SK-N-SH treated with all-trans-retinoic acid at 6 μM for 48 hours (cell line): ENCODE data around the gene TIMP2.
A peak's percentile ranks its signal among the peaks of the same experiment; 100 is the strongest.
"Not testable (repeated sequence)": the region's sequence is repeated elsewhere in the genome, so short reads cannot be mapped to it uniquely, and the experiment has no call there.

Experiments
- ATAC-seq: fragments of 200-7000 bp; cut with Tn5 transposase; 3 replicates; pipeline ENCODE4 v1.9.1; 2020; ENCODE audit warnings: mild to moderate bottlenecking, moderate library complexity
- ARNTL ChIP-seq: fragments of 450-650 bp; formaldehyde crosslinking; IDR thresholded peaks from 2 replicates; pipeline ENCODE4 v1.5.0; 2020; ENCODE audit warnings: low read depth, mild to moderate bottlenecking, moderate library complexity, borderline replicate concordance
- BACH2 ChIP-seq: fragments of 250-450 bp; sonication (Bioruptor Pico); IDR thresholded peaks from 2 replicates; pipeline ENCODE4 v1.9.0; 2021; ENCODE audit warnings: mild to moderate bottlenecking, borderline replicate concordance
- CSDC2 ChIP-seq: fragments of 250-450 bp; sonication (Bioruptor Pico); IDR thresholded peaks from 2 replicates; pipeline ENCODE4 v1.5.0; 2020; ENCODE audit warnings: mild to moderate bottlenecking, moderate library complexity
- CSRNP3 ChIP-seq: fragments of 250-450 bp; sonication (Bioruptor Pico); IDR thresholded peaks from 2 replicates; pipeline ENCODE4 v1.5.1; 2021; ENCODE audit warnings: mild to moderate bottlenecking, moderate library complexity
- ESRRG ChIP-seq: fragments of 250-450 bp; sonication (Bioruptor Pico); IDR thresholded peaks from 2 replicates; pipeline ENCODE4 v1.6.1; 2021; ENCODE audit warnings: mild to moderate bottlenecking
- GLIS3 ChIP-seq: fragments of 250-450 bp; sonication (Bioruptor Pico); IDR thresholded peaks from 2 replicates; pipeline ENCODE4 v1.5.0; 2020; ENCODE audit warnings: mild to moderate bottlenecking, moderate library complexity
- PATZ1 ChIP-seq: fragments of 250-450 bp; sonication (Bioruptor Pico); IDR thresholded peaks from 2 replicates; pipeline ENCODE4 v1.8.0; 2020; ENCODE audit warnings: mild to moderate bottlenecking, moderate library complexity, borderline replicate concordance
- POU6F1 ChIP-seq: fragments of 250-450 bp; sonication (Bioruptor Pico); IDR thresholded peaks from 2 replicates; pipeline ENCODE4 v1.8.0; 2021; ENCODE audit warnings: low read depth, mild to moderate bottlenecking, moderate library complexity, borderline replicate concordance
- PPARA ChIP-seq: fragments of 250-450 bp; sonication (Bioruptor Pico); IDR thresholded peaks from 2 replicates; pipeline ENCODE4 v1.5.0; 2020; ENCODE audit warnings: mild to moderate bottlenecking, borderline replicate concordance
- RARB ChIP-seq: fragments of 250-450 bp; sonication (Bioruptor Pico); IDR thresholded peaks from 2 replicates; pipeline ENCODE4 v1.8.0; 2021; ENCODE audit warnings: mild to moderate bottlenecking, moderate library complexity
- SNAI2 ChIP-seq: fragments of 250-450 bp; sonication (Bioruptor Pico); IDR thresholded peaks from 2 replicates; pipeline ENCODE4 v1.5.0; 2020; ENCODE audit warnings: mild to moderate bottlenecking, moderate library complexity
- TCF4 ChIP-seq: fragments of 250-450 bp; sonication (Bioruptor Pico); IDR thresholded peaks from 2 replicates; pipeline ENCODE4 v1.8.0; 2021; ENCODE audit warnings: mild to moderate bottlenecking, moderate library complexity, borderline replicate concordance
- TOX ChIP-seq: fragments of 250-450 bp; sonication (Bioruptor Pico); IDR thresholded peaks from 2 replicates; pipeline ENCODE4 v1.8.0; 2021; ENCODE audit warnings: mild to moderate bottlenecking, moderate library complexity, borderline replicate concordance
- TSHZ2 ChIP-seq: fragments of 250-450 bp; sonication (Bioruptor Pico); IDR thresholded peaks from 2 replicates; pipeline ENCODE4 v1.5.0; 2020; ENCODE audit warnings: mild to moderate bottlenecking, moderate library complexity
- ZC3H10 ChIP-seq: fragments of 250-450 bp; sonication (Bioruptor Pico); IDR thresholded peaks from 2 replicates; pipeline ENCODE4 v1.5.1; 2021; ENCODE audit warnings: mild to moderate bottlenecking, moderate library complexity
- ZFP3 ChIP-seq: fragments of 250-450 bp; sonication (Bioruptor Pico); IDR thresholded peaks from 2 replicates; pipeline ENCODE4 v1.5.0; 2020; ENCODE audit warnings: mild to moderate bottlenecking, moderate library complexity
- ZFP30 ChIP-seq: fragments of 450-650 bp; formaldehyde crosslinking; IDR thresholded peaks from 2 replicates; pipeline ENCODE4 v1.5.0; 2022; ENCODE audit warnings: mild to moderate bottlenecking, moderate library complexity
- ZNF565 ChIP-seq: fragments of 450-650 bp; formaldehyde crosslinking; conservative IDR thresholded peaks from 2 replicates; pipeline ENCODE4 v1.5.0; 2020; ENCODE audit warnings: low read depth, mild to moderate bottlenecking, moderate library complexity
- ZNF8 ChIP-seq: fragments of 450-650 bp; formaldehyde crosslinking; IDR thresholded peaks from 2 replicates; pipeline ENCODE4 v1.5.0; 2020; ENCODE audit warnings: mild to moderate bottlenecking, moderate library complexity

TIMP2 gene

GRCh38 chr17:78905116-78905515 is 20.1 kb downstream of the TIMP2 start:
- TF ChIP-seq ZC3H10 = no peak
- ATAC-seq = no peak

GRCh38 chr17:78904371-78904770 is 20.8 kb downstream of the TIMP2 start:
- no peak; the same call in 2 of the 3 replicates for ATAC-seq
- TF ChIP-seq ARNTL (CRISPR knock-in tag) (no peak), GLIS3 (no peak), CSRNP3 (no peak), RARB (CRISPR knock-in tag) (no peak), ZFP3 (no peak), ZNF565 (no peak), ZNF8 (CRISPR knock-in tag) (no peak), BACH2 (no peak), POU6F1 (no peak), ESRRG (CRISPR knock-in tag) (no peak), PATZ1 (CRISPR knock-in tag) (no peak), ZFP30 (CRISPR knock-in tag) (no peak)
- TF ChIP-seq, all 23 proteins: peak for 0

GRCh38 chr17:78903101-78903779 is 21.9 kb downstream of the TIMP2 start, which contains the start of gene CEP295NL:
TSS of gene CEP295NL (minus strand) at chr17:78903201. CDS start at chr17:78901828, 1,373 bp downstream.
- TF ChIP-seq TSHZ2 (CRISPR knock-in tag) = no peak
- no peak for TF ChIP-seq PATZ1 (CRISPR knock-in tag)
- no peak for TF ChIP-seq SNAI2 (CRISPR knock-in tag)
- peak; percentile 24 for ATAC-seq

- ATAC-seq = not testable (repeated sequence)
Observed at GRCh38 chr17:78902231-78902630, 23.0 kb downstream of the TIMP2 start.

GRCh38 chr17:78901806-78902205 is 23.4 kb downstream of the TIMP2 start:
- no peak for ATAC-seq
- TF ChIP-seq ZC3H10 (no peak), POU6F1 (no peak), CSRNP3 (no peak), CSDC2 (CRISPR knock-in tag) (no peak), PPARA (no peak), TOX (CRISPR knock-in tag) (no peak), BACH2 (no peak), RARB (CRISPR knock-in tag) (no peak), ZFP3 (no peak), ZFP30 (CRISPR knock-in tag) (no peak), TCF4 (no peak), SNAI2 (CRISPR knock-in tag) (no peak)
